Measurements from ENCODE around the gene HMCN2. TPM values are rescaled to one million over a fixed set of nuclear protein-coding genes. Genes with fewer than 3 reads are reported as not detected.

Gene HMCN2
- total RNA-seq, 1 experiment from 2014 or later, result 1.6 TPM

DNA sequence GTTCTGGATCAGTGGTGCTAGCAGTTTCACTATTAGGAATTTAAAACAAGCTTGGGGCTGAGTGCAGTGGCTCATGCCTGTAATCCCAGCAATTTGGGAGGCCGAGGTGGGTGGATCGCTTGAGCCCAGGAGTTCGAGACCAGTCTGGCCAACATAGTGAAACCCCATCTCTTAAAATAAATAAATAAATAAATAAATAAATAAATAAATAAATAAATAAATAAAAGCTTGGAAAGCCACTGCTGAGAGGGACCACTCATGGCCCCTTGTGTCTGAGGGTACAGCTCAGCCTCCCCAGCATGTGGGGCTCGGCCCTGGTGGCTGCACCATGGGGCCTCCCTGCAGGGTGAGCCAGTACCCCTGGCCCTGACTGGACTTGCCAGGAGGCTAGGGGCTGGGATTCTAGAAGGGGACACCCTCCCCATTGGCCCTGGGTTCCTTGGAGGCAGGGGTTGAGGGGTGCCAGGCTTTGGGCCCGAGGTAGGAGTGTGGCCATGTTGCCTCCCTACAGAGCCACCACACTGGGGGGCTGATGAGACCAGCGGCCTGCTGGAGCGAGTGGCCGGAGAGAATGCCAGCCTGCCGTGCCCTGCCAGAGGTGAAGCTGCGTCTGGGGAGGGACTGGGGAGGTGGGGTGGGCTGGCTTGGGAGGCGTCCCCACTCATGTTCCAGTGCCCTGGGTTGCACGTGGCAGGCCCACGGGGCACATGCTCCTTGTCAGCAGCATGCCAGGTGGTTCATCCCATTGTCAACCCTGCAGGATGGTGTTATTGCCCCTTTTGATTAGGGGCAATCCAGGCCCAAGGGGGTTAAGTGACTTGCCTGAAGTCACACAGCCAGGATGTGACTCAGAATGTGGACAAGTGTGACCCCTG, 76.5 kb downstream of the HMCN2 start:
- Histone ChIP-seq H3K4me1 (replicated peaks; ENCODE audit: insufficient read depth) (no peaks in the 10 kb centered on the region), H3K4me2 (no peak overlapping the region), H3K79me2 (ENCODE audit: low read depth) (no peaks in the 10 kb centered on the region), H3K36me3 (ENCODE audit: low read depth) (no peaks in the 10 kb centered on the region), H3K9me2 (ENCODE audit: insufficient read depth) (no peaks in the 10 kb centered on the region), H3K9me3 (ENCODE audit: insufficient read depth, low read depth) (no peaks in the 10 kb centered on the region), H2AFZ (no peak overlapping the region), H3K27ac (no peak overlapping the region), H3K27me3 (ENCODE audit: insufficient read depth, low read depth) (no peaks in the 10 kb centered on the region), H4K20me1 (ENCODE audit: insufficient read depth) (no peaks in the 10 kb centered on the region), H3F3A (ENCODE audit: insufficient read depth, low read depth) (peaks cover 12% of the 10 kb centered on the region), H3K4me3 (no peak overlapping the region)
- no TSS peak for BruUV-seq (replicated peaks)
- intact Hi-C loops (cut with micrococcal nuclease; ENCODE audit: unreplicated experiment), result loop anchor here (5.0 to 10.0 kb wide), 2 partner anchors 235 to 457 kb away; no protein-coding TSS in a partner anchor
- CTCF ChIA-PET, result interaction anchor here (0.7 kb wide), 1 partner anchor 21 kb away, joined by 3 read pairs; no protein-coding TSS in a partner anchor
- no peak for DNase-seq
- POLR2A ChIA-PET (ENCODE audit: unreplicated experiment), result interaction anchor here (0.6 kb wide), 1 partner anchor 21 kb away, joined by 6 read pairs; no protein-coding TSS in a partner anchor
- TF ChIP-seq, protein P1, sequence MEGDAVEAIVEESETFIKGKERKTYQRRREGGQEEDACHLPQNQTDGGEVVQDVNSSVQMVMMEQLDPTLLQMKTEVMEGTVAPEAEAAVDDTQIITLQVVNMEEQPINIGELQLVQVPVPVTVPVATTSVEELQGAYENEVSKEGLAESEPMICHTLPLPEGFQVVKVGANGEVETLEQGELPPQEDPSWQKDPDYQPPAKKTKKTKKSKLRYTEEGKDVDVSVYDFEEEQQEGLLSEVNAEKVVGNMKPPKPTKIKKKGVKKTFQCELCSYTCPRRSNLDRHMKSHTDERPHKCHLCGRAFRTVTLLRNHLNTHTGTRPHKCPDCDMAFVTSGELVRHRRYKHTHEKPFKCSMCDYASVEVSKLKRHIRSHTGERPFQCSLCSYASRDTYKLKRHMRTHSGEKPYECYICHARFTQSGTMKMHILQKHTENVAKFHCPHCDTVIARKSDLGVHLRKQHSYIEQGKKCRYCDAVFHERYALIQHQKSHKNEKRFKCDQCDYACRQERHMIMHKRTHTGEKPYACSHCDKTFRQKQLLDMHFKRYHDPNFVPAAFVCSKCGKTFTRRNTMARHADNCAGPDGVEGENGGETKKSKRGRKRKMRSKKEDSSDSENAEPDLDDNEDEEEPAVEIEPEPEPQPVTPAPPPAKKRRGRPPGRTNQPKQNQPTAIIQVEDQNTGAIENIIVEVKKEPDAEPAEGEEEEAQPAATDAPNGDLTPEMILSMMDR (conservative IDR thresholded peaks at IDR 0.05), result no peak
- no peak for TF ChIP-seq EZH2 (IDR thresholded peaks at IDR 0.05; ENCODE audit: low read depth)

DNA sequence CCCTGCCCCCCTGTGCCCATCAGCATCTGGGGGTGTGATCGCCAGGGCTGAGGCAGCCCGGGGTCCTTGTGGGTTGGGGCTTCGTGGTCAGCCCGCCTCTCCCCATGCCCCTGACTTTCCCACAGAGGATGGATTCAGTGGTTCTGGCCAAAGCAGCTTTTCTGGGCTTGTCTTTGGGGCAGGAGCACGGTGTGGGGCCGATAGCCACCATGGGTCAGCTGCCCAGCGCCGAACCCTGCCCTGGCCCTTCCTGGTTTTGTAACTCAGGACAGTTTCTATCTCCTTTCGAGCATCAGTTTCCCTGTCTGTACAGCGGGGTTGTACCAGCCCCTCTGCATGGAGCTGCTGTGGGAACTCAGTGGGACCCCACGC, 77.1 kb downstream of the HMCN2 start:
- H3F3A ChIP-seq (ENCODE audit: insufficient read depth, low read depth), result peaks cover 12% of the 10 kb centered on the region
- H3K4me3 ChIP-seq, result no peak overlapping the region
- CTCF ChIA-PET, result interaction anchor here (0.7 kb wide), 1 partner anchor 21 kb away, joined by 3 read pairs; no protein-coding TSS in a partner anchor
- TF ChIP-seq, protein P1 (conservative IDR thresholded peaks at IDR 0.05), result no peak
- TF ChIP-seq EZH2 (IDR thresholded peaks at IDR 0.05; ENCODE audit: low read depth), result no peak
- no peaks in the 10 kb centered on the region for H3K27me3 ChIP-seq (ENCODE audit: insufficient read depth, low read depth)
- no peak overlapping the region for H2AFZ ChIP-seq
- intact Hi-C loops (cut with micrococcal nuclease; ENCODE audit: unreplicated experiment), result loop anchor here (5.0 to 10.0 kb wide), 2 partner anchors 235 to 458 kb away; no protein-coding TSS in a partner anchor
- H3K9me2 ChIP-seq (ENCODE audit: insufficient read depth), result no peaks in the 10 kb centered on the region
- no peaks in the 10 kb centered on the region for H3K9me3 ChIP-seq (ENCODE audit: insufficient read depth, low read depth)
- H3K79me2 ChIP-seq (ENCODE audit: low read depth), result no peaks in the 10 kb centered on the region
- no peak overlapping the region for H3K4me2 ChIP-seq
- no peaks in the 10 kb centered on the region for H3K4me1 ChIP-seq (replicated peaks; ENCODE audit: insufficient read depth)
- POLR2A ChIA-PET (ENCODE audit: unreplicated experiment), result no interaction called here
- no TSS peak for BruUV-seq (replicated peaks)
- DNase-seq, result no peak
- H3K27ac ChIP-seq, result no peak overlapping the region
- H4K20me1 ChIP-seq (ENCODE audit: insufficient read depth), result no peaks in the 10 kb centered on the region
- H3K36me3 ChIP-seq (ENCODE audit: low read depth), result no peaks in the 10 kb centered on the region

DNA sequence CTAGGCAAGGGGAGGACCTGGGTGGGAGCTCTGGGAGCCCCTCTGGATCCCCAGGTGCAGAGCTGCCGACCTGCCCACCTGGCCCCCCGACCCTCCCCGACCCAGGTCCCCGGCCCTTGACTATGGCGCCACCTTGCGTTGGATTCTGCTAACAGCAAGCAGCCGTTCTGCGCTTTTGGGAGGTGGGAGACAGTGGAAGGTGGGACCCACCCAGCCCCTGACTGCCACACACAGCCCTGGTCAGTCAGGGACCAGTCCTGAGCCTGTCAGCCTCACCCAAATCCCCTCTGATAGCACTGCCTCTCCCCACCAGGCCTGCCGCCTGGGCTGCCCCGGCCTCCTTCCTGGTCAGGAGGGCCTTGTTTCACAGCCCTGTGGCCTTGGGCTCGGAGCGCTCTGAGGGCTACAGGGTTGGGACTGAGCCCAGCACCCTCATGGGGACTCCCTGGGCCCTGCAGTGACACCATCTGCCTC, 77.9 kb downstream of the HMCN2 start:
- POLR2A ChIA-PET (ENCODE audit: unreplicated experiment), result no interaction called here
- Histone ChIP-seq H3K4me1 (replicated peaks; ENCODE audit: insufficient read depth) (no peaks in the 10 kb centered on the region), H3K36me3 (ENCODE audit: low read depth) (no peaks in the 10 kb centered on the region), H3K27me3 (ENCODE audit: insufficient read depth, low read depth) (no peaks in the 10 kb centered on the region), H4K20me1 (ENCODE audit: insufficient read depth) (no peaks in the 10 kb centered on the region), H3K4me2 (no peak overlapping the region), H3K79me2 (ENCODE audit: low read depth) (no peaks in the 10 kb centered on the region), H3K4me3 (no peak overlapping the region), H3K27ac (no peak overlapping the region), H3F3A (ENCODE audit: insufficient read depth, low read depth) (peaks cover 12% of the 10 kb centered on the region), H3K9me2 (ENCODE audit: insufficient read depth) (no peaks in the 10 kb centered on the region), H3K9me3 (ENCODE audit: insufficient read depth, low read depth) (no peaks in the 10 kb centered on the region), H2AFZ (no peak overlapping the region)
- TF ChIP-seq, protein P1 (conservative IDR thresholded peaks at IDR 0.05), result peak; percentile 85
- TF ChIP-seq EZH2 (IDR thresholded peaks at IDR 0.05; ENCODE audit: low read depth), result no peak
- BruUV-seq (replicated peaks), result no TSS peak
- CTCF ChIA-PET, result no interaction called here
- DNase-seq, result no peak
- intact Hi-C loops (cut with micrococcal nuclease; ENCODE audit: unreplicated experiment), result loop anchor here (5.0 to 10.0 kb wide), 2 partner anchors 236 to 459 kb away; no protein-coding TSS in a partner anchor
